NCI-H460 (cell line): Measurements from ENCODE around the gene JPH4. TPM values are rescaled to one million over a fixed set of nuclear protein-coding genes. Genes with fewer than 3 reads are reported as not detected.
"Not testable (repeated sequence)": the region's sequence is repeated elsewhere in the genome, so short reads cannot be mapped to it uniquely, and the experiment has no call there.

ENCODE experiments used
- DNase-seq: peaks from one replicate; pipeline ENCODE4 v3.0.0-alpha.2; 2016; ENCODE audit warnings: low read depth; ENCODE audit errors: extremely low read depth
- total RNA-seq: library from RNA; depleted of rRNA; stranded (reverse); fragments of >200 nt; shearing (Covaris generic); gene quantifications from 2 replicates; pipeline ENCODE4 v1.2.3, GENCODE V29; 2014

Gene JPH4
- total RNA-seq, 1 experiment from 2014 or later: not detected

DNA sequence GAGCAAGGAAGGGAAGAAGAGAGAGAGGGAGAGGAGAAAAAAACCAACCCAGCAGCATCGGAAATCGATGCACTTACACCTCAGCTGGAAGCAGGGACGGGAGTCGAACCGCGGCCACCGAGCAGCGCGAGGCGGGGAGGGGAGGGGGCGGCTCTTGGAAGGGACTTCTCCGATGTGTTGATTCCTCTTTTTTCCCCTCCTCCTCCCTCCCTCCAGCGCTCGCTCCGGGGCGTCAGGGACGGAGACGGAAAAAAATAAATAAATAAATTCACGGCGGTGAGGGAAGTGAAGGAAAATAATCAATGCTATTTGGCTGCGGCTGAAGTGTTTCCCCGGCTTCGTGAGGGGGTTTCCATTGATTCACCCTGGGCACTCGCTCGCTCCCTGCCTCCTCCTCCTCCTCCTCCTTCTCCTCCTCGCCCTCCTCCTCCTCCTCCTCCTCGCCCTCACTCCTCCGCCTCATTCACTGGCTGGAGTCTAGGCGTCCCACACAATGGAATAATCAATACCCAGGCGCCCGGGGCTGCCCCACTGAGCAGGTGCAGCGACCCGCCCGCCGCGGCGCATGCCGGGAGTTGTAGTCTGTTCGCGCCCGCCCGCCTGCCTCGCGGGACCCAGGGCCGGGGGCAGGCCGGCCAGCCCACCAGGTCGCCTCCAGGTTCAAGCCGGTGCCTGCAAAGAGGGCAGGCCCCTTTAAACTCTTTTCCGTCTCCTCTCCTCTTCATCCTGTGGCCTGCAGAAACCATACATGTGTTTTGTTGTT lies 27.1 kb downstream of the JPH4 start, which contains the start of gene ZFHX2:
TSS of gene ZFHX2 (minus strand) at position 500 of the 763 bp plus-strand sequence. CDS start 16,440 bp downstream, outside the sequence.
- DNase-seq: peak; percentile 60

DNA sequence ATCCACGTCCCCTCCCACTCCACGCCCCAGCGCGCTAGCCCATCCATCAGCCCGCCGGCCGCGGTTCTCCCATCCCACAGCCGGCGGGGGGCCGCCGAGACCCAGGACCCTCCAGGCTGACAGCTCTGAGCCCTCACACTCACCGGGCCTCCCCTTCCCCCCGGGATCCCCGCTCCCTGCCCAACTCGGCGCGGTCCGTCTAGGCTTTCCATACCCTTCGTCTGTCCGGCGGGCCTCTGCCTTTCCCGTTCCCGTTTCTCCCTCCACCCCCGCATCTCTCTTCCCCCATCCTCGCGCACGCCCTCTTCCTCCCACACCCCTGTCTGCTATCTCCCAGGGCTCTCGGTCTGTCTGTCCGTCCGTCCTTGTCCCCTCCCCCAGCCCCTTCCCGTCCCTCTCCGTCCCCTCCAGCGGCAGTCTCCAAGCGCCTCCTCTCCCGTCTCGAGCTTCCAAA lies 27.8 kb downstream of the JPH4 start:
- DNase-seq: no peak

DNA sequence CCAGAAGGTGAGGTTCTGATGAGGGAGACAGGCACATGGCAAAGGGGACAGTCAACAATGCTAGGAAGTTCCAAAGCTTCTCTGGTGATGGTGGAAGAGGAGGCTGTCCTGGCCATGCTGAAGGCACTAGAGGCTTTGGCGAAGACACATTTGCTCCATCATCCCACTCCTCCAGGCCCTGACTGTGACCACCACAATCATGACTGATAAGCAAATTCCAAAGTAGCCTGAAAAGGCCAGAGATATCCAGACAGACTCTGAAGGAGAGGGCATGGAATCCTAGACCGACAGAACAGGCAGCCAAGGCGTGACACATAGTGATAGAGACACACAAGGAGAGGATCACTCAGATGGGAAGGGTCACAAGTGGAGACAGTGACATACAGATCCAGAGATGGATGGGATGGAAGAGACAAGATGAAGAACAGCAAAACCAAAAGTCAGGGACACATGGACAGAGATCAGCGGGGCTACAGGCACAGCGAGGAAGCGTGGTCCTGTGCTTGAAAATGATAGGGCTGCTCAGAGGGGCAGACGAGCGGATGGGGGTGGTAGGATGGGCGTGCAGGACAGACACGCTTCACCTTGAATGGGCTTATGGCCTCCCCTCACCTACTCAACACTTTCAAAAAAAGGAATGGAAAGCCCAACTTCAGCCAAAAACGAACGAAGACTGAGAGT lies 28.3 kb downstream of the JPH4 start:
- DNase-seq: no peak

DNA sequence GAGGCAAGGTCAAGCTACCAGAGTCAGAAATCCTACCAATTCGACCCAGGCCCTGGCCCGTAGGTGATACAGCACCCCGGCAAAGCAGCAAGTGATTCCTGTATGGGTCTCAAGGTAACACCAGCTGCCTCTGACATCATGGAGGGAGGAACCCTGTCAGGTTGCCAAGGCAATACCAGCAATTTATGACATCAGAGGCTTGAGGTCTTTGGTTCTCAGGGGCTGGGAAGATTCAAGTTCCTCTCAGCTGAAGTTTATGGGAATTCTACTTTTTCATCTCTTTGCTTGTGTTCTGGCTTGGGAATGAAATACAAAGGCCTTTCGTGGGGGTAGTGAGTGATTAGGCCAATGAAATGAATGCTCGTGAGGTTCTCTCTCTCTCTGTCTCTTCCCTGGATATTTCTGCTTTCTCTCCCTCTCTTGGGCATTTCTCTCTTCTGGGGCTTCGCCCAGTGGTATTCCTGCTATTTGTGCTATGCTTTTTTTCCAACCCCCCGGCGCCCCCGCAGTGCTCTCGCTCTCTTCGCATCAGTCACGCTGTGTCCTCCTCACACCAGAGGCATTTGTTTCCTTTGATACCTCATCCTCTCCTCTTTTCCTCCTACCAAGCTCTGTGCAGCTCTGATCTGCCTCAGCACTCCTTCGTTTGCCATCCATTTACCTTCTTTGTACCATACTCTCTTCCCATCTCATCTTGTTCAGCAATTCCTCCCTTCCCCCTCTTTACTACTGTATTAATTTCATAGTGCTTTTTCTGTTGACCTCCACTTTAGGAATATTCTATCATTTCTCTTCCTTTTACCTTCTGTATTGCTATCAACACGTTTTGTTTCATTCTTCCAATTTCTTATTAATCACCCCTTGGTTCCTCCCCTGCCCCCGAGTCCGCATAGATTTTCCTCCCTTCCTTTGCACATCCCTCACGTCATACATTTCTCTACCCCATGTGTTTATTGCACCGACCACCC lies 30.0 kb downstream of the JPH4 start:
- no peak for DNase-seq

DNA sequence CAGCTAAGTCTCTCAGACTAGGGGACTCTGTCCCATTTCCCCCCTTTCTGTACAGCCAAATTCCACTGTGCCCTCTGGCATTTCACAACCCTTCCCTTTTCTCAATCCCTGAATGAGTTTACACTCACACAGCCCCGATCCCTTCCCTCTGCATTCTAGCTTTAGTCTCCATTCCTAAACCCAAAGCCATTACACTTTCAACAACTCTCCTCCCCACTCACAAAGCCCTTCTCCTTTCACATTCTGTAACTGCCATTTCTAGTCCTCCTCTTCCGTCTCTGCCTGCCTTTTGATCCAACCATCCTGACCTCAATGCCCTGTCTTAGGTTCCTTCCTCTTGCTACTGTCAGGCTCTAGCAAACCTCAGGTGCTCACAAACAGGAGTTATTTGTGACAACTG lies 30.7 kb downstream of the JPH4 start:
- no peak for DNase-seq

DNA sequence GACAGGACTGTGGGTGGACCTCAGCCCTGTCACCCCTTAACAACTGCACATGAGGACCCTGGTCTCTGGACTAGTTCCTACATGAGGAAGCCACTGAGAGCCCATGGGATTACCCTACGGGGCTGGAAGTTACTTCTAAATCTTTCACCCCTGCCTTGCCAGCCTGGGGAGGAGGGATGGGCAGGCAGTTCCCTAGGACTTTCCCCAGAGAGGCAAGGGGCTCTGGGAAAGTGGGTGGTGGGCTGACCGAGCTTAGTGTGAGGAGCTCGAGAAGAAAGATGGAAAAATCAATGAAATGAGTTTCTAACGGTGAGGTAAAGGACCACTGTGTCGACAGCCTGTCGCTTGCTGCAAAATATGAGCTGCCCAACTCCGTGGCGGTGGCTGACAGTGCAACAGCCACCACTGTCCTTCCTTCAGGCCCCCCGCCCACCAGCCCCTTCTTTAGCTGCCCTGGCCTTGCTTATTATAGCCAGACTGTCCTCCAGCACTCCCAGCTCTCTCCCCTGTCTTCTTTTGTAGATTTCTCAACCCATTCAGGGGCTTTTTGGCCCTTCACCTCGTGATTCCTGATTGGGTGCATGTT lies 32.0 kb downstream of the JPH4 start:
- DNase-seq: no peak

DNA sequence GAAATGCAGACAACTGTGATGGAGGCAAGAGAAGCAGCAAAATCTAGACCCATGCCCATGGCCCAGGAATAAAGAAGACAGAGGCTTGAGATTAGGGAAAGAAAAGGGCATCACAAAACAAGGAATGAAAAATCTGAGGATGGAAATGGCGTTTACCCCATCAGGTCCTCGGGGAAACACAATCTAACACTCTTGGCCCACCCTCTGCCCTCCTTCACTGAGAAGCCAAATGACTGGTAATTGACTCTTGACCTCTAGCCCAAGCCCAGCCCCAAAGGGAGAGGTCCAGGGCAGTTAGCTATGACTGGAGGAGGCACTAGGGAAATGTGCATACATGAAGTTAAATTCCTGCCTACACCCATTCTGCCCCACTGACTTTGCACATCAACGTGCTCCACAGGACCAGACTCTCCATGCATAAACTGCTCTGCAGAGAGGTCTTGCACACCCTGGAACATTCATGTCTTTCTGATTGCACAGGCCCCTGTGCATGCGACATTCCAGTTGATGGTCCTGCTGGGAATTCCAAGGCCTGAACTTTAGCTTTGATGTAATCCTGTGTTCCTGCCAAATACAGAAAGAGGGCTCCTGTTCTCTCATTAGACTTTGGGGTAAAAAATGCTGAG lies 32.7 kb downstream of the JPH4 start:
- no peak for DNase-seq

DNA sequence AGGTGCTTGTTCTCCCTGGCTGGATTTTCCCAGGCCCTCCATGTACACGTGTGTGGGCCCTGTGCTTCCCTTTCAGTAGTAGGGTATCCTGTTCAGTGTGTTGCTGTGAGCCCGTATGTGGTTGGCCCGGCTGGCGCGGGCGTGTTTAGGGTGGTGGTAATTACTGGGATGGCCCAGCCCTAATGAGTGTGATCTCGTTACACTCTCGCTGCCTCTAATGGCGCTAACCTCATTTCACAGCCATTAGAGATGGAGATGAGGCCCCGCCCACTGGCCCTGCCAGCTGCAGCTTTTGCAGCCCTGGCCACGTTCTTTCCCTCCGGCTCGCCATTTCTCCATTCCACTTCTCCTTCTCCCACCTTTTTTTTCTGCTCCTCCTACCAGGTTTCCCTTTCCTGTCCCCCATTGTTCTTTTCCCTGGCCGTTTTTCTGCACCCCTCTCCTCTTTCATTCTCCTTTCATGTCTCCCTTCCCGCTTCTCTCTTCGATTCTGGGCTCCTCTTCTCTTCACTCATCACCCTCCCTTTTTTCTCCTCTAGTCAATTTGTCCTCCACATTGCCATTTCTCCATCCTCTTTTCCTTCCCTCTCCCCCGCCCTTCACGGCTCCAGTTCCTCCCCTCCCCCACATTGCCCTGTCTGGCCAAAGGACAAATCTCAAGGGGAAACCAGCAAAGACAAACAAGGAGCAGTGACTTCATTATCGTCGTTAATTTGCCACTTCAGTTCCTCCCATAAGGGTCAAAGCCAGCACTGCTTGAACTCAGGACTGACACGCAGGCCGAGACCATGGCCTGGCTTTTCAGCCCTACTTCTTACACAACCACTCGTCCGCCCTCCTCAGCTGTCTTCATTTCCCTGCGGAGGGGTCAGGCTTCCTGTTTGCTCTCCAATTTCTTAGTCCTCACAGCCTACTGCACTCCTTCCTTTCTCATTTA lies 33.8 kb downstream of the JPH4 start:
- DNase-seq: no peak

DNA sequence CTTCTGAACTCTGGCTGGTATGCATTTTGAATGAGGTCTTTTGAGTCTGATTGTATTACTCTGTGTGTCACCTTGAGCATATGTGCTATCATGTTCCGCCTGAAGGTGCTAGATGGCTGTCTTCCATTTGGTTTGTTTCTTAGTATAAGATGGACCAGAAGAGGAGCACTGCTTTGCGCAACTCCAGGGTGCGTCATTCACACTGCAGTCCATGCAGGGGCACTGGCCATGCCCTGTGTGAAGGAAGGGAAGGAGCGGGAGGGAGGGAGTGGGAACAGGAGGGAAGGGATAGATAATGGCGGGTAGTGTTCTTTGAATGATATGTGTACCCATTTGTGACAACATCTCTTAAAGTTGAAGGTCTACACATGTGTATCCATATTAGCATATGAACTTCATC lies 35.2 kb downstream of the JPH4 start:
- DNase-seq: no peak

DNA sequence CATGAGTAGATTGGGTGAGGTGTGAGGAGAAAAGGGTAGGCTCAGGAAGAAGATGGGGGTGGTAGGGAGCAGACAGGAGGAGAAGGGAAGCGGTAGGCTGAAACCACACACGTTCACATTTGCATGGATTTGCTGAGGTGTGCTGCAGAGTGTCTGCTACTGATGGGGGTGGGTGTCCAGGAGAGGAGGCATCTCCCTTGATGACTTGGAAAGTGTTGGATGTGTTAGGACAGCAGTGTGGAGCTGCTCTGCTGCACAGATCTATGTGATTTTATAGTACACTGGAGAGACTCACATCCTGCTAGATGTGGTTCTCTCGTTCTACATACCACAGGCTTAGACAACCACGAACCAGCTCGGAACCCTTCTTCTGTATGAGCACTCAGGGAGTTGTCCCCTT lies 36.3 kb downstream of the JPH4 start:
- DNase-seq: no peak

DNA sequence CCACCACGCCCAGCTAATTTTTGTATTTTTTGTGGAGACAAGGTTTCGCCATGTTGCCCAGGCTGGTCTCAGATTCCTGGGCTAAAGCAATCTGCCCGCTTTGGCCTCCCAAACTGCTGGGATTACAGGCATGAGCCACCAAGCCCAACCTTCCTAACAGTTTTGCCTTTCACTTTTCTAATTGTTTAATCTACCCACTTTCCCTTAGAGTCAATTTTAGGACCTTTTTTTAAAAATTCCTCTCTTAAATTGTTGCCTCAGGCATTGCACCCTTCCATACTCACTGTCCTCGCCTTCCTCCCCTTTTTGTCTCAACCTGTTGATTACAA lies 38.5 kb downstream of the JPH4 start:
- DNase-seq: no peak

DNA sequence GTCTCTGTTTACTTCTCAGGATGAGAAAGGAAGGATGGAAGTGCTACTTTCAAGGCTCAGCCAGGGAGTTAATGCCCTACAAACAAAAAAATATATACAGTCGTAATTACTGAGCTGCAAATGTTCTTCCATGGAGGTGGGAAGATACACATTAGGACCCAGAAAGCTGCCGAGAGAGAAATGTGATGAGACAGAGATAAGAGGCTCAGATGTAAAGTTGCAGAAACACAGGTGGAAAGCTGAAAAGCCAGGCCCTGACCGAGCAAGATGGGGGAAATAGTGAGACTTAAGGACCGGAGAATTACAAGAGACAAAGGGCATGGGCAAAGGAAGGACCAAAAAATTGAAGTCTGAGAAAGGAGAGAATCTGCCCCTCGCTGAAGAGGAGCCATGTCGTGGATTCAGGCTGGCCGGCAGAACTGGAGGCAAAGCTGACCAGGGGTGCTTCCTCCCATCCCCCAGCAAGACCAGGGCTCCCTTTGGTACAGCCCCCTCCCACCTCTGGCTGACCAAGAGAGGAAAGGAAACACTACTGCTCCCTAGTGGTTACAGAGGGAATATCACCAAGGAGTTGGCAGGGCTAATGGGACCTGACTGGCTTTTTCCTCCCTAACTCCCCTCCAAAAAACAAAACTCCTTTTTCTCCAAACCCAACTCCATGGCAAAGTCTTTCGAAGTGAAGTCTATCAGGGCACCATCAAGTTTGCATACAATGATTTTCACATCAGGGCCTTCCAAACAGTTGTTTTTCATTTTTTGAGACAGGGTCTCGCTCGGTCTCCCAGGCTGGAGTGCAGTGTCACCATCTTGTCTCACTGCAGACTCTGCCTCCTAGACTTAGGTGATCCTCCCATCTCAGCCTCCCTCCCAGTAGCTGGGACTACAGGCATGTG lies 39.1 kb downstream of the JPH4 start:
- peak; percentile 56 for DNase-seq

DNA sequence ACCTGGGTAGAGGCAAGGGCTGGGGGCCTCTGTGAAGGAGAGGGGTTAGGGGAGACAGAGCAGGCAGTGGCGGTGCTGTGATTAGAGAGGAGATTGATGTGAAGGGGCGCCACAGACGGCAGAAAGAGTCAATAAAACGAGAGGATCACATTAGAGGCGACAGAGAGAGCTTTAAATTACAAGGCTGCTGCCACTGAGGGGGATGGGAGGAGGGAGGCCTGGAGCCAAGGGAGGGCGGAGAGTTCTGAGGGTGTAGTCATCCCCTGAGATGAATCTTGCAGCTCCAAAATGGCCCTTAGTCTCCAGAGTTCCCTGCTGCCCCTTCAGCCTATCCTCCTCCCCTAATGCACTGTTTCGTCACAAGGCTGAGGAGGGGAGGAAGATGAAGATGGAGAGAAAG lies 39.8 kb downstream of the JPH4 start:
- DNase-seq: no peak

DNA sequence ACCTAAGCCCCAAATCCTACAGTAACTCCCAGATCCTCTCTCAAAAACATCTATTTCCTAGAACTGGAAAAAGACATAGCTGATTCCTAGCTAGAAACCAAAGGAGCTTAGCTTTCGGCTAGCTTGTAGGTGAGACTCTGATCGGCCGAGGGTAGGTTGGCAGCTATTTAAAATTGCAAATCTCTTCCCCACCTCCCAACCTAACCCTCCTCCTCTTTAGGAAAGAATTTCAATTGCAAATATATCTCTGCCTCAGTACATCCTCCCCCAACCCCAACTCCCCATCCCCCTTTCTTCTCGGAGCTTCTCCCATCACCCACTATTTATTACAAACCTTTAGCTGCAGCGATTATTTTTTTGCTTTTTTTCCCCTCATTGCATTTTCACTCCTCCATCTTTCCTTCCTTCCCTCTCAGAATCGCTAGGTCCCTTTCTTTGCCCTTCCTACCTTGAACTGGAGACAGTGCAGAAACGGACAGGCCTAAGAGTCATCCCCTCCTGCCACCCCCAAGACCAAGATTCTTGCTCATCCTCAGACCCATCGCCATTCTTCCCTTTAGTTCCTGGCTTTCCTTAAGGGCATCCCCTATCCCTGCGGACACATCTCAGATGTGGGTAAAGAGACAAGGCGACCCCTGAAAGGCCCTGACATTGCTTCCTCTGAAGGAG lies 40.4 kb downstream of the JPH4 start:
- no peak for DNase-seq

DNA sequence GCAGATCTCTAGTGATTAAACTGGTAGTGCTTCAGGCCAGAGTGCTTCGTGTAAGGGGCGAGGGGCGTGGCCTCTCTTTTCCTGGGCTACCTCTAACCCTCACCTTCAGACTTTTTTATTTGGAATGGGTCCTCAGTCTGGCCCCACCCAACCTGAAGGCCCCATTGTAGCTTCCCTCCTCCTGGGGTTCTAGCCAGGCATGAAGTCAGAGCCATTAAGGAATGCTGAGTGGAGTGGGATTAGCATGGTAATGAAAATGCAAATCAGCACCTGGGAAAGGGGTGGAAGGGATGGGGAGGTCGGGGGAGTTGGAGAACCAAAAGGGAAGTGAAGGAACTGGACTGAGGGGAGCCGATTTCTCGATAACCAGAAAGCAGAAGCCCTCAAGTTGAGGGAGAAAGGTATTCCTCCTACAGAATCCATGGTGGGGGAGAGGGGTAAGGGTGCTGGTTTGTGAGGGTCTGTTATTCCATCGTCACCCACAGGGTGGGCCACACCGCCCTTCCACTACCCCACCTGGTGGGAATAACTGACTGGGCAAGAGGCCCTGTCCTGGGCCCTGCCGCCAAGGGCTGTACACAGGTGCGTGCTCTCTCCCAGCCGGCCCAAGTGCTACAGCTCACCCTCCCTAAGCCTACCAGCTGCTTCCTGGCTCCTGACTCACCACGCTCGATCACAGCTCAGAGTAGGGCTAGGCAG lies 41.1 kb downstream of the JPH4 start:
- DNase-seq: no peak

DNA sequence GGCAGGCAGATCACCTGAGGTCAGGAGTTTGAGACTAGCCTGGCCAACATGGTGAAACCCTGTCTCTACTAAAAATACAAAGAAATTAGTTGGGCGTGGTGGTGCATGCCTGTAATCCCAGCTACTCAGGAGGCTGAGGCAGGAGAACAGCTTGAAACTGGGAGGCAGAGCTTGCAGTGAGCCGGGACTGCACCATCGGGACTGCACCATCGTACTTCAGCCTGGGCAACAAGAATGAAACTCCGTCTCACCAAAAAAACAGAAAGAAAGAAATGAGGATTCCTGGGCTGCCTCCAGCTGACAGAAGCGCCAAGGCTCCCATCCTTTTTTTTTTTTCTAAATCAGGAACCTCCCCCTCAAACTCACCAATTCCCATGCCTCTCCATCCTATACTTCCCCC lies 41.7 kb downstream of the JPH4 start:
- not testable (repeated sequence) for DNase-seq

DNA sequence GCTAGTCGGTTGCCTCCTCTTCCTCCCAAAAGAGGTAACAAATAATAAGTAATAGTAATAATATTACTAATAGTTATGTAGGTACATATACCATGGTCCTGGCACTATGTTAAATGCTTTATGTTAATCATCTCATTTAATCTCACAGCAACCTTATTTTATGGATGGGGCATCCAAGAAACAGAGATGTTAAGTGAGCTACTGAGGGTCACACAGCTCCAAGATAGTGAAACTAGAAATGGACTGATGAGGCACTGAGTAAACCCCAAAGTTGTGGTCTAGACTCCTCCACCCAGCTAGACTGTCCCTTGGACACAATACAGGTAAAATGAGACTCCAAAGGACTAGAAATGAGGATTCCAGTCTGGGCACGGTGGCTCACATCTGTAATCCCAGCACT lies 42.1 kb downstream of the JPH4 start:
- DNase-seq: no peak
